ENCODE measurements around the gene SYNM.

SYNM gene

DNA sequence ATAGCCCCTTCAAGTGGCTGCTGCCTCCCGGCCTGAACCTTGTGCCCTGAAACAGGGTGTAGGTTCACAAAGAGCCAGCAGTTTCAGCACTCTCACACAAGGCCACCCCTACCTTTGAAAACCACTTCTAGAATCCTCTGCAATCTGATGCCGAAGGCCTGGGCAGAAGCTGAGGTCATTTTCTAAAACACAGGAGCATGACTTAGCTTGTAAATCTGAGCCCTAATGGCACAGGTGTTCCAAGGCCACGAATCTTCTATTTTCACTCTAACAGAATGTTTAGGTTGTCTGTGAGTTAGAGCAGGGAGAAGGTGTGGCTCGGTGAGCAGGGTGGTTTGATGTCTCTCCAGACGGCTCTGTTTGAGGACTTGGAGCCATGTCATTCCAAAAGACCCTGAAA, 62.3 kb downstream of the SYNM start:
- FAIRE-seq (no peak), DNase-seq (ENCODE audit: low spot score) (no peak)

DNA sequence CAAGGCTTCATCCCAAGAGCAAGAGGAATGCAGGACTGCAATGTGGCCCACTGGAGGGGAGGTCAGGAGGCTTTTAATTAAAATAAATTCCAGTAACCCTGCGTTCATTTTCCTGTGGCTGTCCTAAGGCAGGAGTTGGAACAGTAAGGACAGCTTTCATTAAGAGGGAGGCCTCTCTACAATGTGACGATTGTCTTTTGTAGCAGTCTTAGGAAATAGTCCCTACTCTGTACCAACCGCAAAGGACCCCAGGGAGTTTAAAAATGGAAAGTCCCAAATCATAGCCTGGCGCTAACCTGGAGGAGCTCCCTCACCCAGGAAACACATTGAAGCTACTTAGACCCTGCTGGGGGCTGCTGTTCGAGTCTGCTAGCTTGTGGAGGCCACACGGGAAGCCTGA, 62.8 kb downstream of the SYNM start:
- no peak for DNase-seq (ENCODE audit: low spot score)
- FAIRE-seq = no peak

DNA sequence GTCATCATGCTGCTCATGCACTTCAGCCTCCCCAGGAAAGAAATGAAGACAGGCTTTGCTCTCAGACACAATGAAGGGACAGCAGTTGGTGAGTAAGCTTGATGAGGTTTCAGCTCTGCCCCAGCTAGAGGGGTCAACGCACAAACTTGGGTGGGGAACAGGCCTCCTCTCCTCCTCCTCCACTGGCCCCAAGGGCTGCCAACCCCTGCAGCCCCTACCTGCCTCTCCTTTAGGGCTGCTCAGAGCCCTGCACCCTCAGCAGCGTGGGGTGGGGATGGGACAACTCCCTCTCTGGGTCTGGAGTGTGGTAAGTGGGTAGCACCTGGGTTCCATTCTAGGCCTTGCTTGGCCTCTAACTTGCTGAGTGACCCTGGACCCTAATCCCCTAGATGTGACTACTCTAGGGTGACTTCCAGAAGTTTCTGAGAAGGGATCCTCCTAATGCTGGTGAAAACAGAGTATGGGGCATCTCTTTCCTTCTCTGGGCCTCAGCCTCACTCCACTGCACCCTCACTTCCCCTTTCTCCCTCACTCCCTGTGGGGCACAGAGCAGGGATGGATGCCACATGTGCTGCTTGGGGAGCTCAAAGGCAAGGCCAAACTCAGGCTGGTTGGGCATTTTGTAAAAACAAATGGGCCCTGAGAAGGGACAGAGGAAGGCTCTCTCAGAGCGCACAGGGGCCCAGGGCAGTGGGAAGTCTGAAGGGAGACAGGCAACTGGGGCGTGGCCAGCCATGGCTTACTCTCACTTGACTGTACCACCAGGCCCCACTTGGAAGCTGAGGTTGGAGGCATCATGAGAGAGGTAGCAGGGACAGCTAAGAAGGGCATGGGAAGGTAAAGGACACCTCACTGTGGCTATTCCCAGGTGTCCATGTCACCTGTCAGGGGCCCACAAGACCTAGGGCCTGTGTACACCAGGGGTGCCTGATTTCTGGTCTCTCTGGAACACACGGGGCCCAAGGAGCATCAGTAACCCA, 64.0 kb downstream of the SYNM start:
- DNase-seq (ENCODE audit: low spot score) (no peak), FAIRE-seq (no peak)

DNA sequence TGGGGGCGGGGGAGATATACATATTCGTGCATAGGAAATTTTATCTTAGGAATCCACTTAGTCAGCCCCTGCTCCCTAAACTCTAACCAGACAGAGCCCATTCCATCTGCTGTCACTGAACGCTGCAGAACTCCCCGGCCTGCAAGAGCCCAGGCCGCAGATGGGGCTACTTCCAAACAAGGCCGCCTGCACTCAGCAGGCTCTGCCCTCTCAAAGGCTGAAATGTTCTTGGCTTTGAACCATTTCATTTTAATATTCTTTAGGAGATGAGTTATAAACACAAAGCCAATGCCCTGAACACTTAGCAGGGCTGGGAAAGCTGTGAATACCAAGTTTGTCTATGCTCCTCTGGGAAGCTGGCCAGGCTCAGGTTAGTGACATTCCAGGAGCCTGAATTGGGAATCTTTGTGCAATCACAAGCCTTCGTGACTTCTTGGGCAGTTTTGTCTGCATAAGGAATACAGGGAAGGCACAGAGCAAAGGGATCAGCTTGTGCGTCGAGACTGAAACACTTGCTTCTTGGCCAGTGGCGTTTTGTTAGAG, 65.0 kb downstream of the SYNM start:
- FAIRE-seq (no peak), DNase-seq (ENCODE audit: low spot score) (no peak)

DNA sequence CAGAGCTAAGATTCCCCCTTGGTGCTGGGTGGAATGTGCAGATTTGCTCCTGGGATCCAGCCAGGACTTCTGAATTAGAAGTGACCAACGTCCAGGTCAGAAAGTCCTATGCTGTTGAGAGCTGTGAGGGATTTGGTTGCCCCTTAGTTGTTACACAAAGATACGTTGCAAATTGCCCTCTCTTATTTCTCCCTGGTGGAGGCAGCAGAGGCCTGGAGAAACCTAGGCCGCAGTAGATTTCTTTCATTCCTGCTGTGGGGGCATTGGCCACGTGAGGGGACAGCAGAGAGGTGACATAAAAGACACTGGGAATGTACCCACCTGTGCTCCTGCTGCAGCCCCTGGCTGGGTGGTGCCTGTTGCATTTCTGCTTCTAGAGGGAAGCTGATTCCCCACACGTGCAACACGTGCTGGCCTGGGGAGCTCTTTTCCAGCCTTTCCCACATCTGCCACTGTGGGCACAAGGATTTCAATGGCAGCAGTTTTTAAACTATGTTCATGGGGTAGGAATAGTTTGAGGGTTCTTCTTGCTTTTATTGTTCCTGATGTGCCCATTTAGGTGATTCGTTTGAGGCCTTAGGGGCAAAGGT, 65.7 kb downstream of the SYNM start:
- FAIRE-seq (no peak), DNase-seq (ENCODE audit: low spot score) (no peak)

DNA sequence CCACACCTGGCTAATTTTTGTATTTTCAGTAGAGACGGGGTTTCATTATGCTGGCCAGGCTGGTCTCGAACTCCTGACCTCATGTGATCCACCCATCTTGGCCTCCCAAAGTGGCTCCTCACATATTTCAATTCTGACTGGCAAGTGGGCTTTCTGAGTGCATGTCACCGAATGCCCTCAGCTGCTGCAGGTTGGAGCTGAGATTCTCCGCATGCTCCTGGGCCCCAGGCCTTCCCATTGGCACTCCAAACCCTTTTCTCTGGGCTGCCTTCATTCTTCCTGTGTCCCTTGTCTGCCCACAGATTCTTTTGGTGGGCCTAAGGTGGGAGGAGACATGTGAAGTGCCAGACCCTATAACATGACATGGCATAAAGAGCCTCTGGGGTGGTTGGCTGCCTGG, 67.3 kb downstream of the SYNM start:
- FAIRE-seq (no peak), DNase-seq (ENCODE audit: low spot score) (no peak)

DNA sequence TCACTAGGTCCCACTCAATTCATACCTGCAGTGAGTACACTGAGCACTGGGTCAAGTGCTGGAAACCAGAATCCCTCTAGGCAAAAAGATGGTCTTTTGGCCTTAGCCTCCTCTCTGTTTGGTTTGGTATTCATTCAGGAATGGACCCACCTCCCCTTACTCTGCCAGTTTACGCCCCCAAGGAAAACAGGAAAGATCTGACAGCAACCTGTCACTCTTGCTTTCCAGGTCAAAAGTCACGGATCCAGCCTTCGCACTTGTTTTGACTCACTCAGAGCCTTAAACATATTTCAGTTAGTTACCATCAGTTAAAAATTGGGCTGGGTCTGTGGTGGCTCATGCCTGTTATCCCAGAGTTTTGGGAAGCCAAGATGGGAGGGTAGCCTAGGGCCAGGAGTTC, 68.1 kb downstream of the SYNM start:
- no peak for FAIRE-seq

DNA sequence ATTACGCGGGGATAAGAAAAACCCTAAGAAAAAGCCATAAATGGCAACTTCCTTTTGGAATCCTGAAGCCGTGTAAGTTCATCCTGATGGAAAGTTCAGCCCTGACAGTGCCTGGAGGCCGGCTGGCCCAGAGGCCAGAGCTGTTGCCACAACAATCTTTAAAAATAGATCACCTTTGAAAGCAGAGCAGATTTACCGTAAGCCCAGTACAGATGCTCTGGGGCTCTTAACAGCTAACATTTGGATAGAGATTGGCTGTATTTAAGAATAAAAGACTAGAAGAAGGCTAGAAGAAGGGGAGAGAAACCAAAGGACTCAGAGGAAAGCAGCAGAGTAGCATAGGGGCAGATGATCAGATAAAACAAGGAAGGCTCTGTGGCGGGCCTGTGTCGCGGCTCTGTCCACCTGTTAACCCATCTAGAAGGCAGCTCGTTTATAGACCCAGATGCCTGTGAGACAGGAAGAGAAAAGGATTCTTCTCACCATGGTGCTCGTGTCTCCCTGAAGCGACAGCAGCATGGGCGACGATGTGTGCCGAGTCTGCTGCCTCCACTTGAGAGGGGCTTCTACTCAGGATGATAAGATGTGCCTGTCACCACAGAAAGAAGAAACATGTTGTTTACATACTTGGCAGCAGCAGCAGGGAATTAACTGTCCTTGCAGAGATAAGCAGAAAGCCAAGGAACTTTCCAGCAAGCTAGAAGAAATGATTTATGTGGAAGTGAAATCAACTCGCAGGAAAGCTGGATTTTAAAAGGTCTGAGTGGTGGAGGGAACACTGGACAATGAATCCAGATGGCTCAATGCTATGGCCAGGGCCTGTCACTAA, 69.9 kb downstream of the SYNM start:
- FAIRE-seq = no peak
- DNase-seq (ENCODE audit: low spot score) = no peak

More for the DNA sequence above, 68.1 kb downstream of the SYNM start:
- no peak for DNase-seq (ENCODE audit: low spot score)

DNA sequence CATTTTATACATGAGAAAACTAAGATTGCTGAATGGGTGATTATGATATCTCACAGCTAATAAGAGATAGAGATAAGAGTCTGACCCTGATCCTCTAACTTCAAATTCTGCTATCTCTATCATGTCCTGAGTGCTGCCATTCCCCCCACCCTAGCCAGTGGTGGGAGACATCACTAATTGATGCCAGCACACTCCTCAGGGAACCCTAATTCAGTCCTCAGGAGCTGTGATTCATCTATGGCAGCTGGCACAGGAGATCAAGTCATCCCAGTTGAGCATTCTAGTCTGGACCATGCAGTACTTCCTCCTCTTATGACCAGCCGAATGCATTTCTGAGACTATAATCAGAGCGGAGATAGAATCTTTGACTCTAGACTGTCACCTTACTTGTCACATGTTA, 71.9 kb downstream of the SYNM start:
- DNase-seq (ENCODE audit: low spot score) = no peak
- no peak for FAIRE-seq

DNA sequence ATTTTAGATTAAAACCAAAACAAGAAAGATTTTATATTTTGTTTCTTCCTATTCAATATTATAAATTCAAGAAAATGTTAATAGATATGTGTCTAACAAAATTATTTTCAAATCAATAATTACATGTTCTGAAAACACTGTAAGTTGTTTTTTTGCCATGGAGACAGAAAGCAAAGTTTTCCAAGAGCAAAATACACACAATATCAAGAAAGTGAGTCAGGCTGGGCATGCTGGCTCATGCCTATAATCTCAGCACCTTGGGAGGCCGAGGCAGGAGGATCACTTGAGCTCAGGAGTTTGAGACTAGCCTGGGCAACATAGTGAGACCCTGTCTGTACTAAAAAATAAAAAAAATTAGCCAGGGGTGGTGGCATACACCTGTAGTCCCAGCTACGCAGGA, 72.8 kb downstream of the SYNM start:
- no peak for FAIRE-seq

DNA sequence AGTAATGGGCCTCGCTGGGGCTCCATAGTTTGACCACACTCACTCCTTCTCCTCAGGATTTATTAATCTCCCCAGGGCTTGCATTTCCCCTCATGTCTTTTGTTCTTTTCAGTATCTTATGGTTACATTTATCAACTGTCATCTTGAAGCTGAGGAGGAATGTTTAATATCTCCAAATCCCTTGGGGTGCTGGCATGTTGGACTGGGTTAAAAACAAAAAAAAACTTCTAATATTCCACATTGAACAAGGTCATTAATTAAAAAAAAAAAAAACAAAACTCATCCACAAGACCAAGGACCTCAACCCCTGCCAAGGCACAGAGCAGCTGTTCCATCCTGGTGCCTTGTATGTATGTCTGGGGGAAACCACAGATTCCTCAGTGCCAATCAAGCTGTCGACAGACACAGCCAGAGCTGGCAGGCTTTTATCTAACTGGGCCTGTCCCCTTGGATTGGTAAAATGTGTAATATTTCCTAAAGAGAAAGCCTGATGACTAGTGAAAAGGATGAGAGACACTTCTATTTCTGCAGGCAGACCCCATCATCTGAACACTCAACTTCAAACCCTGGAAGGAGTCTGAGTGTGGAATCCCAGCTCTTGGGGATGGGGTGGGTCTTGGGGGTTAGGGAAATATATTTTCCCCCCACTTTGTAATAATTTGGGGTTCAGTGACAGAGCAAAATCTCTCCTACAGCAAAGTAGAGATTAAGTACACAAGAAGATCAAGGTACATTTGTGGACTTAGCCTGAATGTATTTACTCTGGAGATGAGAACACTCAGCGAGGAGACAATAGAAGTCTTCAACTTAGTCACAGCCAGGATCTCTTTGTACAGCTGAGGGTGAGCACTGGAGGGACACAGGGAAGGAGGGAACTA, 75.4 kb downstream of the SYNM start:
- FAIRE-seq = no peak
- no peak for DNase-seq (ENCODE audit: low spot score)

More for the DNA sequence above, 72.8 kb downstream of the SYNM start:
- DNase-seq (ENCODE audit: low spot score) = no peak

DNA sequence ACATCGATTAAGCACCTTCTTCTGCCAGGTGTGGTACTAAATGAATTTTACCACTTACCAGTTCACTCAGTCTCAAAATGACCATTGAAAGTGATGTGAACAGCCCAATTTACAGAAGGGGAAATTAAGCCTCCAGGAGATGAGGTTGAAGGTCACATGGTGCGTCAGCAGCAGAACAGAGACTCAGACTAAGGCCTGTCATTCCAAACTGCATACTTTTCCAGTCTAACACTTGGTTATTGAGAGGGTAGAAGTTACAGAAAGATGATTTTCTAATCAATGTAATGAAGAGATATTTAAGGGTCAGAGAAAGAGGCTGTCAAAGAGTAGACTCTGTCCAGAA, 76.1 kb downstream of the SYNM start:
- DNase-seq (ENCODE audit: low spot score) (no peak), FAIRE-seq (no peak)

DNA sequence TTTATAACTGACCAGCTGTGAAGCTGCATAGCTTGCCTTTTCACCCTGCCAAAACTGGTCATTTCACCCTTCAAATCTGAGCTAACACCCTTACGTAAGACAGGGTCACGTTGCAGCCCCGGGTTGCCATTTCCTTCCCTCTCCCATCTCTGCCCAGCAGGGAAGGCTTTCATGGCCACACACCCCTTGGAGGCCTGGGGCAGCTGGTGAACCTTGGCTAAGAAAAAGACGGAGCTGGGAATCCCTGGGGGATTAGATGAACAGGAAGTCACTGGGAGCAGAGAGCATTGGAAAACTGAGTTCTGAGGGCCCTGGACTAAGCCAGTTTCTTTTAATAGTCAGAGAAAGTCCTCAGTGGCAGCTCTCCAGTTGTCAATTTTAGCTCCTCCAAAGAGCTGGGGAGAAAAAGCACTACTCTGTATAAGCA, 76.7 kb downstream of the SYNM start:
- no peak for FAIRE-seq
- DNase-seq (ENCODE audit: low spot score) = no peak

DNA sequence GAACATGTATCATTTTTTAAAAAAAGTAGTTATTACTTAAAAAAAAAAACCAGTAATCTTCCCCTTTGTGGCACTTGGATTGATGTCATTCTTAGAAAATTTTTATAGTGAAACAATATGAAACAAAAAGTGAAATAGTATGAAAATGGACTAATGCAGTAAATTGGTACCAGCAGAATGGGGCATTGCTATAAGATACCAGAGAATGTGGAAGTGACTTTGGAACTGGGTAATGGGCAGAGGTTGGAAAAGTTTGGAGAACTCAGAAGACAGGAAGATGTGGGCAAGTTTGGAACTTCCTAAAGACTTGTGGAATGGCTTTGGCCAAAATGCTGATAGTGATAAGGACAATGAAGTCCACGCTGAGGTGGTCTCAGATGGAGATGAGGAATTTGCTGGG, 77.9 kb downstream of the SYNM start:
- FAIRE-seq = no peak

More for the DNA sequence above, 77.9 kb downstream of the SYNM start:
- no peak for DNase-seq (ENCODE audit: low spot score)
